Mammary epithelial cell (primary cell): ENCODE results near the gene C6orf58.

Experiments used
- EZH2 ChIP-seq: IDR thresholded peaks from 2 replicates; pipeline ENCODE4 v1.6.1; 2012; ENCODE audit warnings: low read length, inconsistent platforms, borderline replicate concordance
- TF ChIP-seq, protein P1 (sequence below), 2 donors: IDR thresholded peaks in 1 of 2; conservative IDR thresholded peaks in 1 of 2; 2 replicates each; pipeline ENCODE4 v1.5.1; 2011 to 2012; ENCODE audit warnings: inconsistent platforms in 2 of 2, low read length in 2 of 2, mild to moderate bottlenecking in 2 of 2, control low read depth in 1 of 2, low read depth in 1 of 2; ENCODE audit not compliant: insufficient read depth in 1 of 2; ENCODE audit errors: extremely low read depth in 1 of 2

DNA sequence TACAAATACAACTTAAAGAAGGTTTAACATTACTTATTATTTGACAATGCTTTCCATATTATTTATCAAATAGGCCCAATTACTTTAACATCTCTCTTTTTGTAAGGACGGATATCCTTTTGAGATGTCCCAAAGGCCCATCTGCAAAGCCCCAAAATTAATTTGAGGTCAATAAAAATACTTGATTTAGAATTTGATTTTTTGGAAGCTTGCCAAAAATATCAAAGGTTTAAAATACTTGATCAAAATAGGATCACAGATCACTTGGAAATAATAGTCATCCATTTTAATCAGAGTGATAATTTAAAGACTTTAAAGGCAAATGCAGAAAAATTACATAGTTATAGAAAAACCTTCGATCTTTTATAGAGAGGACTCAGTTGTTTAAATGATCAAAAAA, 8.1 kb downstream of the C6orf58 start:
- no peak for TF ChIP-seq EZH2
- TF ChIP-seq, protein P1, sequence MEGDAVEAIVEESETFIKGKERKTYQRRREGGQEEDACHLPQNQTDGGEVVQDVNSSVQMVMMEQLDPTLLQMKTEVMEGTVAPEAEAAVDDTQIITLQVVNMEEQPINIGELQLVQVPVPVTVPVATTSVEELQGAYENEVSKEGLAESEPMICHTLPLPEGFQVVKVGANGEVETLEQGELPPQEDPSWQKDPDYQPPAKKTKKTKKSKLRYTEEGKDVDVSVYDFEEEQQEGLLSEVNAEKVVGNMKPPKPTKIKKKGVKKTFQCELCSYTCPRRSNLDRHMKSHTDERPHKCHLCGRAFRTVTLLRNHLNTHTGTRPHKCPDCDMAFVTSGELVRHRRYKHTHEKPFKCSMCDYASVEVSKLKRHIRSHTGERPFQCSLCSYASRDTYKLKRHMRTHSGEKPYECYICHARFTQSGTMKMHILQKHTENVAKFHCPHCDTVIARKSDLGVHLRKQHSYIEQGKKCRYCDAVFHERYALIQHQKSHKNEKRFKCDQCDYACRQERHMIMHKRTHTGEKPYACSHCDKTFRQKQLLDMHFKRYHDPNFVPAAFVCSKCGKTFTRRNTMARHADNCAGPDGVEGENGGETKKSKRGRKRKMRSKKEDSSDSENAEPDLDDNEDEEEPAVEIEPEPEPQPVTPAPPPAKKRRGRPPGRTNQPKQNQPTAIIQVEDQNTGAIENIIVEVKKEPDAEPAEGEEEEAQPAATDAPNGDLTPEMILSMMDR (conservative IDR thresholded peaks at IDR 0.05 in 1 of 2, IDR thresholded peaks at IDR 0.05 in 1 of 2; ENCODE audit: extremely low read depth in 1 of 2, insufficient read depth in 1 of 2, low read depth in 1 of 2, low read length in 2 of 2) = no peak
